GDM1 (cell line): ENCODE data around the gene FHIP2A.
A peak's percentile ranks its signal among the peaks of the same experiment; 100 is the strongest.
"Not testable (repeated sequence)": the region's sequence is repeated elsewhere in the genome, so short reads cannot be mapped to it uniquely, and the experiment has no call there.

ENCODE experiments used
- DNase-seq: peaks from one replicate; lab custom pipeline; 2025; lab: John Stamatoyannopoulos, UW

FHIP2A gene

GRCh38 chr10:114815791-114816190 lies 5.8 kb upstream of the FHIP2A start:
- no peak for DNase-seq

- no peak for DNase-seq
These were observed 5.3 kb upstream of the FHIP2A start for GRCh38 chr10:114816308-114816707.

GRCh38 chr10:114819322-114819721 lies 2.3 kb upstream of the FHIP2A start:
- no peak for DNase-seq

- DNase-seq: peak; percentile 59
These were observed 399 bp downstream of the FHIP2A start for GRCh38 chr10:114821915-114822443.

GRCh38 chr10:114822444-114823076 lies 980 bp downstream of the FHIP2A start:
- peak; percentile 46 for DNase-seq

- DNase-seq: no peak
These were observed 1.5 kb downstream of the FHIP2A start for GRCh38 chr10:114823077-114823463.

- no peak for DNase-seq
These were observed 2.8 kb downstream of the FHIP2A start for GRCh38 chr10:114824391-114824790.

- DNase-seq: no peak
These were observed 4.1 kb downstream of the FHIP2A start for GRCh38 chr10:114825513-114826253.

GRCh38 chr10:114829160-114829909 lies 7.8 kb downstream of the FHIP2A start:
- no peak for DNase-seq

- DNase-seq: no peak
These were observed 9.7 kb downstream of the FHIP2A start for GRCh38 chr10:114831186-114831867.

GRCh38 chr10:114837690-114838089 lies 16.1 kb downstream of the FHIP2A start:
- DNase-seq: no peak

- no peak for DNase-seq
These were observed 18.3 kb downstream of the FHIP2A start for GRCh38 chr10:114839901-114840300.

GRCh38 chr10:114845978-114846693 lies 24.6 kb downstream of the FHIP2A start:
- no peak for DNase-seq

GRCh38 chr10:114847517-114847916 lies 25.9 kb downstream of the FHIP2A start:
- not testable (repeated sequence) for DNase-seq

GRCh38 chr10:114849674-114850073 lies 28.1 kb downstream of the FHIP2A start:
- DNase-seq: no peak

- no peak for DNase-seq
These were observed 28.5 kb downstream of the FHIP2A start for GRCh38 chr10:114850126-114850525.

GRCh38 chr10:114851336-114851735 lies 29.8 kb downstream of the FHIP2A start:
- no peak for DNase-seq

- DNase-seq: peak; percentile 65
These were observed 30.6 kb downstream of the FHIP2A start for GRCh38 chr10:114852197-114852596.

GRCh38 chr10:114854906-114855305 lies 33.3 kb downstream of the FHIP2A start:
- no peak for DNase-seq

- no peak for DNase-seq
These were observed 34.4 kb downstream of the FHIP2A start for GRCh38 chr10:114855776-114856543.
